Naive B cell (primary cell): ENCODE measurements around the gene CD96. TPM values are rescaled to one million over a fixed set of nuclear protein-coding genes. Genes with fewer than 3 reads are reported as not detected.
"Not testable (repeated sequence)": the region's sequence is repeated elsewhere in the genome, so short reads cannot be mapped to it uniquely, and the experiment has no call there.

Experiments used
- ATAC-seq, 2 donors: fragments of 150-1000 bp; cut with Tn5 transposase; 2 replicates each; pipeline ENCODE4 v1.10.0; 2021; ENCODE audit warnings: low read depth in 2 of 2, mild to moderate bottlenecking in 2 of 2, moderate library complexity in 2 of 2
- DNase-seq: peaks from one replicate; pipeline ENCODE4 v3.0.0; 2022
- H3K27ac Mint-ChIP-seq, 6 donors: one replicate each; pipeline ENCODE4 v1.8.0; 2020 to 2022; ENCODE audit warnings: mild to moderate bottlenecking in 6 of 6, mixed read lengths in 6 of 6, moderate library complexity in 5 of 6, inconsistent platforms in 2 of 6
- H3K27me3 Mint-ChIP-seq, 3 donors: one replicate each; pipeline ENCODE4 v1.8.0; 2021 to 2022; ENCODE audit warnings: mixed read lengths in 3 of 3, mild to moderate bottlenecking in 1 of 3
- H3K36me3 Mint-ChIP-seq, 2 donors: one replicate each; pipeline ENCODE4 v1.8.0; 2020 to 2022; ENCODE audit warnings: mixed read lengths in 2 of 2, inconsistent platforms in 1 of 2, mild to moderate bottlenecking in 1 of 2
- H3K4me1 Mint-ChIP-seq, 3 donors: one replicate each; pipeline ENCODE4 v1.8.0; 2020 to 2022; ENCODE audit warnings: mixed read lengths in 3 of 3, inconsistent platforms in 1 of 3, mild to moderate bottlenecking in 1 of 3, moderate library complexity in 1 of 3
- H3K4me3 Mint-ChIP-seq, 8 donors: one replicate each; pipeline ENCODE4 v1.8.0; 2020 to 2022; ENCODE audit warnings: mild to moderate bottlenecking in 8 of 8, mixed read lengths in 8 of 8, moderate library complexity in 8 of 8, inconsistent platforms in 2 of 8
- H3K9me3 Mint-ChIP-seq, 7 donors: one replicate each; pipeline ENCODE4 v1.8.0; 2020 to 2022; ENCODE audit warnings: mixed read lengths in 7 of 7, mild to moderate bottlenecking in 5 of 7, inconsistent platforms in 2 of 7, moderate library complexity in 1 of 7
- polyA plus RNA-seq, 6 donors: library from polyadenylated mRNA; unstranded; fragments of 300-500 nt; fragmentation: Illumina TruSeq; gene quantifications; one replicate each; pipeline ENCODE4 v1.2.3, GENCODE V29; 2021; ENCODE audit warnings: low read depth in 6 of 6

Gene CD96
- polyA plus RNA-seq, 6 donors from 2014 or later: 2.0 to 154 (median 38.9) TPM

DNA sequence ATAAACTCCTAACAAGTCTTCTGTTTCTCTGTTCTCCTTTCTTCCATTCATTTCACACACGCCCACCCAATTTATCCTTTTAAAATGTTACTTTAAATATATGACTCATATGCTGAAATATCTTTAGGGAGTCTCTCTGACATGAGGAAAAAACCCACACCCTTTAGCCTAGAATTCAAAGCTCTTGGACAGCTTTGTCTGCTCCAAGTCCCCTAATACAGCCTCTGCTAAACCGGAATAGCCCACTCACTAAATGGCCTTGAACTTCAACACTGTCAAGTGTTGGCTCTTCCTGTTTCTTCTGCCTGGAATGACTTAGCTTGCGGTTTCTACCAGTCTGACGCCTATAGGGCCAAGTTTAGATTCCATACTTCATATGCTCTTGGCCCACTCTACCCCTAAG lies 3.3 kb upstream of the CD96 start:
- Mint-ChIP-seq H3K9me3 (no peaks in the 10 kb centered on the region), H3K4me1 (peaks cover 23 to 35% (median 24%) of the 10 kb centered on the region in 3 donors), H3K27me3 (no peaks in the 10 kb centered on the region), H3K36me3 (no peaks in the 10 kb centered on the region), H3K27ac (peak overlapping the region in 4 of 6 donors; percentile 21 to 55 (median 39)), H3K4me3 (peak overlapping the region in 3 of 8 donors; percentile 29 to 87 (median 76))
- ATAC-seq (peak in 1 of 2 donors; percentile 11), DNase-seq (no peak)

DNA sequence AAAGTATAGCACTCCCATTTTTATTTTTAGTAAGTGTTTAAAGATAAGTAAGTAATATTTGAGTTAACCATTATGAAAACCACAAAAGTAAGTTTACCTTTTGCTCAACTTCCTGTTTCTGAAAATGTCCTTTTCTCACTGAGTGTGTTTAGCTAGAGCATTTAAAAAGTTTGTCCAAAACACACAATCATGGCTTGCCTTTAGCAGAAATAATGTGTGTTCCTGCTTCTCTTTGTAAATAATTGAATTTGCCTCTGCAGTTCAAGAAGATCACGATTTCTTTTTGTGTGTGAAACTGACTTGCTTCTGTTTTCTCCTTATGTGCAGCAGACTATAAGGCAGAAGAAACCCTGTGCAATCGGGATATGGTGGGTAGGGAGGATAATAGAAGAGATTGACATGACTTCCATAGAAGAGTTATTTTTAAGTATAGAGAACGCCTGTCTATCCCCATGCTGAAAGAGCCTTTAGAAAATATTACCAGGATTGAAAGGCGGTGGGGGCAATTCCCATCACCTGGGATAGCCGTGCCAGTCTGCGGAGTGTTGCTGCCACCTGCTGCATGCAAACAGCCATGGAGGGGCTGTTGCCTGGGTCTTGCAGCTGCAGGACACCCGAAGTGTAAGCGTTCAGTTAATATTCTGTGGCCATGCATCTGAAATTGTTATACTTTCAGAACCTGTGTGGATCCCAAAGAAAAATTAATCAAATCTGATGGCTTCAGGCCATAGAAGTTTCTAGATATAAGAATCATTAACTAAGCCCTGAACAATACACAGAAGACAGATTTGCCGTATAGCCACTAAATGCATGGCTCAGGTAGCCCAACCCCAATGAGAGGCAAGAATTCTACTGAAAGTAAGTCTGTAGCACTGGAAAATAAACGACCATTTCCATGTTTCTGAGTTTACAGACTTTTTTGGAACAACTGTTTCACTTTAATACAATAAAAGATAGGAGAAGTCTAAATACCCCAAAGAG lies 2.4 kb upstream of the CD96 start:
- H3K9me3 Mint-ChIP-seq: no peaks in the 10 kb centered on the region
- peak; percentile 29 for DNase-seq
- H3K4me3 Mint-ChIP-seq: peak overlapping the region; percentile 68 to 87 (median 80)
- no peaks in the 10 kb centered on the region for H3K36me3 Mint-ChIP-seq
- H3K27ac Mint-ChIP-seq: peak overlapping the region in 4 of 6 donors; percentile 16 to 55 (median 38)
- ATAC-seq: peak; percentile 67 to 74
- H3K4me1 Mint-ChIP-seq: peaks cover 23 to 38% (median 24%) of the 10 kb centered on the region in 3 donors
- H3K27me3 Mint-ChIP-seq: no peaks in the 10 kb centered on the region

DNA sequence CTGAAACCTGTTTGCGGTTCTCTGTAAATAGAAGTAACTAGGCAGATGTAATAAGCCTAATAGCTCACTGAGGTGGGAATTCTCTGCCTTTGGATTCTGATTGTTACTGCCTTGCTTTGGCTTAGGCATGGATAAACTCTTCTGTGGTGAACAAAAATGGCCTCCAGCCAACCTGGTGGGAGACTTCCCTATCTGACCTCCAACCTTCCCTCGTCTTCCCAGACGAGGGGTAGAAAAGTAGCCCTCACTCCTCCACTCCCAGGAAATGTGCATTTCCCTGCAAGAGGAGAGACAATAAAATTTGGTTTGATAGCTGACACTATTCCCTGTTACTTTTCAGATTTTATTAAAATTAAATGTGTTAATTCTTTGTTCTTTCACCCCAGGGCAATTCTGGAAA lies 606 bp upstream of the CD96 start:
- Mint-ChIP-seq H3K27ac (peak overlapping the region in 4 of 6 donors; percentile 69 to 96 (median 84)), H3K36me3 (no peaks in the 10 kb centered on the region), H3K4me3 (peak overlapping the region in 3 of 8 donors; percentile 32 to 95 (median 89)), H3K27me3 (no peaks in the 10 kb centered on the region), H3K9me3 (no peaks in the 10 kb centered on the region), H3K4me1 (peaks cover 23 to 43% (median 25%) of the 10 kb centered on the region in 3 donors)
- DNase-seq: no peak
- no peak for ATAC-seq

DNA sequence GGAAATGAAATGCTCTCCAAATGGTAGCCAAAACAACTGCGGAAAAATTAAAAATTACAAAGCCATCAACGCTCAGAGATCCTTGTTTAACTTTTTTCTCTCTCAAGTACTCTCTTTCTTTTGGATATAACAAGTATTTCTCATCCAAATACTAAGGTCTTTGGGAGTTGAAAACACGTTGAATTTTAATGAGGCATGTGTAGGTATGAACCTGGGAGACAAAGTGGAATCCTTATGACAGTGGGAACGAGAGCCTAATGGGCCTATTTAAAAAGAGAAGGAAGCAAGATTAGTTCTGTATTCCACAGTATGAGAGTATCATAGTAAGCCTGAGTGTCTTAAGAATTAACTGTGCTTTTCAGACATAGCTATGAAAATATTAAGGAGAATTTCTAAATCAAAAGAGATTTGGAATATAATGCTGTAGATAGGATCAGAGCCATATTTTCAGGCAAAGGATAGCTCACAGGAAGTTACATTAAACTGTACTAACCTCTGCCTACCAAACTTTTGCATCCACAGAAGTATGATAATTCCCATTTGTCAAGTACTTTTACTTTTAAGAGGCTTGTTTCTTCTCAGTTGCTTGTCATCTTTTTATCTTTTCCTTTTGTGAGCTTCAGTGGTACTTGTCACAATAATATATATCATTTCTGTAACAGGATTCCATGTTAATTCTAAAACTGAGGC lies 759 bp downstream of the CD96 start:
- Mint-ChIP-seq H3K4me3 (peak overlapping the region in 6 of 8 donors; percentile 24 to 95 (median 68)), H3K27me3 (no peaks in the 10 kb centered on the region), H3K9me3 (no peaks in the 10 kb centered on the region), H3K4me1 (peaks cover 23 to 49% (median 25%) of the 10 kb centered on the region in 3 donors), H3K36me3 (no peaks in the 10 kb centered on the region), H3K27ac (peak overlapping the region in 5 of 6 donors; percentile 11 to 96 (median 69))
- DNase-seq: no peak
- no peak for ATAC-seq

DNA sequence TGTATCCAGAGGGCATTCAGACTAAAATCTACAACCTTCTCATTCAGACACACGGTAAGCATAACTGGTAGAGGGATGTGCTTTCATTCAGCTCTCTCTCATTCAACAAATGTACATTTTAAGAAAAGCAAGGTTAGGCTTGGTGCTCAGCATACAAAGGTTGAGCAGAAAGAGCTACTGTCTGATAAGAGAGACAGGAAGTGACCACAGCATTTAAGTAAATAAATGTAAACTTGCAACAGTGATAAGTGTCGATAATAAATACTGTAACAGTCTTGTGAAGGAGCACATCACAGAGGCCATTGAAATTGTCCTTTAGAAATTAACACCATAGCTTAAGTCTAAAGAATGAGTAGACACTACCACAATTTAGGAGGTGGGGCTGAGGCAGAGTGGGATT lies 3.4 kb downstream of the CD96 start:
- DNase-seq: no peak
- no peak for ATAC-seq
- Mint-ChIP-seq H3K27ac (peak overlapping the region; percentile 12 to 75 (median 32)), H3K4me3 (peak overlapping the region in 2 of 8 donors; percentile 3 to 53), H3K27me3 (no peaks in the 10 kb centered on the region), H3K36me3 (no peaks in the 10 kb centered on the region), H3K4me1 (peaks cover 4 to 31% (median 12%) of the 10 kb centered on the region in 3 donors), H3K9me3 (no peaks in the 10 kb centered on the region)

DNA sequence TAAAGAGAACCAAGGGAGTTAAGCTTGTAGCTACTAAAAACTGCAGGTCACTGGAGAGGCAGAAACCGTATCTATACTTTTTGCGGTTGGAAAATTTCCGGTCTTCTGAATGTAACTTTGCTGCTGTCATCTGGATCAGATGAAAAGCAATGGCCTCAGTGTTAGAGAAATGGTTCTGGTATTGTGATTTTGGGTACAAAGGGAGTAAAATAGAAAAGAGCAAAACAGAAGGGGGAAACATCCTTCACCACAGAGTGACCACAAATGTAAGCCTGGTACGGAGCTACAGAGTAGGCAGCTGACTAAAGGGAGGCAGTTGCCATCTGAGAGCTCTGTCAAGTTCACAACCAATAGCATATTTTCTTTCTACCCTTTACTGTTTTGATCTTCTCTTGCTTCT lies 5.6 kb downstream of the CD96 start:
- Mint-ChIP-seq H3K36me3 (no peaks in the 10 kb centered on the region), H3K4me3 (peak overlapping the region in 3 of 8 donors; percentile 0 to 24 (median 17)), H3K27ac (peak overlapping the region in 5 of 6 donors; percentile 32 to 82 (median 79)), H3K27me3 (no peaks in the 10 kb centered on the region), H3K9me3 (no peaks in the 10 kb centered on the region), H3K4me1 (peaks cover 4 to 18% (median 6%) of the 10 kb centered on the region in 3 donors)
- DNase-seq (peak; percentile 17), ATAC-seq (peak; percentile 68 to 75)

GRCh38 chr3:111548092-111548491 lies 6.1 kb downstream of the CD96 start:
- no peaks in the 10 kb centered on the region for H3K27me3 Mint-ChIP-seq
- no peak for DNase-seq
- H3K27ac Mint-ChIP-seq: peak overlapping the region in 3 of 6 donors; percentile 1 to 82 (median 79)

DNA sequence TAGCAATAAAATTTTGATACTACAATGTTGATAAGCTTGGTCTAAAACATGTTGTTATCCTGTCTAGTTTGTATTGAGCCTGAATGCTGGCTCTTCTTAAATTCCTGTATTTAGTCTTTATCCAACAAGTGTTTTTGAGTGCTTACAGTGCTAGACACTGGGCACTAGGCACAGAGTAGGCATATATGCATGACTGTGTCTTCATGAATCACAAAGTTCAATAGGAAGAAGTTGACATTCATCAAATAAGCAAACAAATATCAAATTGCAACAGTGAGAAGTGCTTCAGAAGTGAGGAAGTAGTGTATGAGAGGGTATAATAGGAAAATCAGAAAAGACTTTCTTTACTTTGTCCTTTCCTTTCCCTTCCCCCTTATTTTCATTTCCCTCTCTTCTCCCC lies 6.8 kb downstream of the CD96 start:
- no peak for DNase-seq
- H3K27me3 Mint-ChIP-seq: no peaks in the 10 kb centered on the region
- H3K9me3 Mint-ChIP-seq: no peaks in the 10 kb centered on the region
- peak overlapping the region in 1 of 6 donors; percentile 16 for H3K27ac Mint-ChIP-seq
- H3K4me3 Mint-ChIP-seq: no peak overlapping the region
- no peak for ATAC-seq
- H3K36me3 Mint-ChIP-seq: no peaks in the 10 kb centered on the region
- peaks cover 0 to 13% (median 6%) of the 10 kb centered on the region in 3 donors for H3K4me1 Mint-ChIP-seq

More at GRCh38 chr3:111548092-111548491, 6.1 kb downstream of the CD96 start:
- no peaks in the 10 kb centered on the region for H3K9me3 Mint-ChIP-seq
- ATAC-seq: peak; percentile 45 to 52
- peaks cover 2 to 16% (median 6%) of the 10 kb centered on the region in 3 donors for H3K4me1 Mint-ChIP-seq
- H3K36me3 Mint-ChIP-seq: no peaks in the 10 kb centered on the region
- H3K4me3 Mint-ChIP-seq: peak overlapping the region in 2 of 8 donors; percentile 0 to 17

- not testable (repeated sequence) for H3K27ac Mint-ChIP-seq, H3K4me1 Mint-ChIP-seq, H3K4me3 Mint-ChIP-seq
Measured at GRCh38 chr3:111561902-111562301, 19.9 kb downstream of the CD96 start.

GRCh38 chr3:111566844-111567243 lies 24.8 kb downstream of the CD96 start:
- Mint-ChIP-seq H3K36me3 (no peaks in the 10 kb centered on the region), H3K9me3 (peaks cover 0 to 3% (median 0%) of the 10 kb centered on the region in 7 donors), H3K27ac (no peak overlapping the region), H3K27me3 (peaks cover 0 to 8% (median 0%) of the 10 kb centered on the region in 3 donors), H3K4me1 (no peaks in the 10 kb centered on the region), H3K4me3 (no peak overlapping the region)
- DNase-seq (no peak), ATAC-seq (no peak)

More at GRCh38 chr3:111561902-111562301, 19.9 kb downstream of the CD96 start:
- not testable (repeated sequence) for DNase-seq, H3K9me3 Mint-ChIP-seq, H3K27me3 Mint-ChIP-seq, H3K36me3 Mint-ChIP-seq, ATAC-seq

- no peaks in the 10 kb centered on the region for H3K36me3 Mint-ChIP-seq
- no peaks in the 10 kb centered on the region for H3K9me3 Mint-ChIP-seq
- H3K4me1 Mint-ChIP-seq: no peaks in the 10 kb centered on the region
- no peak overlapping the region for H3K4me3 Mint-ChIP-seq
- ATAC-seq (no peak), DNase-seq (no peak)
- H3K27ac Mint-ChIP-seq: no peak overlapping the region
- H3K27me3 Mint-ChIP-seq: peaks cover 0 to 8% (median 0%) of the 10 kb centered on the region in 3 donors
Measured at GRCh38 chr3:111568355-111568754, 26.4 kb downstream of the CD96 start.

- no peak for ATAC-seq
- Mint-ChIP-seq H3K36me3 (no peaks in the 10 kb centered on the region), H3K9me3 (no peaks in the 10 kb centered on the region), H3K27ac (no peak overlapping the region), H3K4me1 (no peaks in the 10 kb centered on the region), H3K27me3 (peaks cover 0 to 8% (median 0%) of the 10 kb centered on the region in 3 donors), H3K4me3 (no peak overlapping the region)
- no peak for DNase-seq
Measured at GRCh38 chr3:111568911-111569310, 26.9 kb downstream of the CD96 start.

DNA sequence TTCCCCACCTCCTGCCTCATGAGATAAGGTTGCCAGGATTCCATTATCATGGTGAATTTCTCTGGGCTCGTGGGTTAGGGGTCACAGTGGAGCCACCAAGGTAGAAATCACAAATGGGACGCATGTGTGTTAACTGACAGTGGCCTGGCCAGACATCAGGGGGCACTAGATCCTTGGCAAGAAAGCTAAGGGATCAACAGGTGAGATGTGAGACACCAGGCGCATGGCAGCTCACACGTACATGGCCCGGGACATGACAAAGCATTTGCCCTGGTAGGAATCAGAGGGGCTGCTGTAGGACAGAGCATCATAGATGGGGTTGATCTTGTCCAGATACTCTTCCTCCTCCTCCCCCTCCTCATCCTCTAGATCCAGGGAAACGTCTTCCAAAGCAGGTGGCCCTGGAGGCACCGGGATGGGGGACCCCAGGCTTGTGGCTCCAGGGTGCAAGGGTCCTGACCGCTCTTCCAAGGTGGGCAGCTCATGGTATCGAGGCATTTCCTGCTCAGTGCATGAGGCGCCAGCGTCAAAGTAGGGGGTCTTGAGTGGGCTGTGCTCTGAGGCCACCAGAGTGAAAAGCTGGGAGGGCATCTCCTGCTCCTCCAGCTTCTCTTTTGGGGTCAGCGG lies 28.5 kb downstream of the CD96 start:
- H3K27ac Mint-ChIP-seq: no peak overlapping the region
- H3K9me3 Mint-ChIP-seq: no peaks in the 10 kb centered on the region
- H3K4me3 Mint-ChIP-seq: no peak overlapping the region
- no peaks in the 10 kb centered on the region for H3K27me3 Mint-ChIP-seq
- no peaks in the 10 kb centered on the region for H3K4me1 Mint-ChIP-seq
- DNase-seq (no peak), ATAC-seq (no peak)
- H3K36me3 Mint-ChIP-seq: no peaks in the 10 kb centered on the region
